HEK293 (cell line): ENCODE results near the gene EFCAB9.

Source experiments
- CTCF ChIA-PET: fragments of 350-600 bp; formaldehyde crosslinking; extraction: SDS; loops from one replicate; lab custom pipeline; 2021; ENCODE audit warnings: antibody characterized with exemption; lab: Yijun Ruan, JAX
- POLR2A ChIA-PET: fragments of 300-600 bp; formaldehyde crosslinking; extraction: SDS; loops from one replicate; lab custom pipeline; 2020; ENCODE audit warnings: antibody characterized with exemption, inconsistent platforms; lab: Yijun Ruan, JAX
- H3K27ac ChIP-seq: fragments of 200-500 bp; sonication (Bioruptor generic); 2 replicates; pipeline ENCODE4 v1.5.1; 2014; ENCODE audit warnings: low read depth, low read length, control low read depth, inconsistent platforms; ENCODE audit errors: extremely low read depth
- H3K36me3 ChIP-seq, 2 experiments: fragments of 200-500 bp in 1 of 2; sonication (Bioruptor generic) in 1 of 2; 1 replicate in 1 of 2; 2 replicates in 1 of 2; pipeline ENCODE4 v1.5.1; 2014 to 2017; ENCODE audit warnings: inconsistent platforms in 2 of 2, low read length in 2 of 2; ENCODE audit not compliant: control insufficient read depth in 2 of 2, insufficient read depth in 1 of 2
- H3K4me1 ChIP-seq: fragments of 200-500 bp; sonication (Bioruptor generic); 2 replicates; pipeline ENCODE4 v1.5.1; 2014; ENCODE audit warnings: mild to moderate bottlenecking, low read length, inconsistent platforms; ENCODE audit not compliant: control insufficient read depth, insufficient read depth
- H3K4me3 ChIP-seq: 2 replicates; pipeline ENCODE4 v1.5.1; 2011; ENCODE audit warnings: low read depth, mild to moderate bottlenecking, control low read depth, low read length, moderate library complexity
- H3K9me3 ChIP-seq: fragments of 200-500 bp; sonication (Bioruptor generic); 2 replicates; pipeline ENCODE4 v1.5.1; 2014; ENCODE audit warnings: low read depth, low read length, inconsistent platforms; ENCODE audit not compliant: control insufficient read depth, insufficient read depth
- AEBP2 ChIP-seq: fragments of 450-650 bp; formaldehyde crosslinking; IDR thresholded peaks from 2 replicates; pipeline ENCODE4 v1.5.1; 2016; ENCODE audit warnings: missing biosample characterization, missing genetic modification characterization, borderline replicate concordance
- EGR2 ChIP-seq: fragments of 450-650 bp; formaldehyde crosslinking; IDR thresholded peaks from 2 replicates; pipeline ENCODE4 v1.5.1; 2016; ENCODE audit warnings: low read depth, missing biosample characterization, missing genetic modification characterization
- PBX3 ChIP-seq: sonication (generic); formaldehyde crosslinking; IDR thresholded peaks from 2 replicates; pipeline ENCODE4 v1.8.1; 2022; ENCODE audit warnings: mild to moderate bottlenecking, moderate library complexity, missing genetic modification reagents
- SCRT2 ChIP-seq: fragments of 450-650 bp; formaldehyde crosslinking; IDR thresholded peaks from 2 replicates; pipeline ENCODE4 v1.5.1; 2016; ENCODE audit warnings: missing biosample characterization, missing genetic modification characterization
- ZFP37 ChIP-seq: fragments of 450-650 bp; formaldehyde crosslinking; IDR thresholded peaks from 2 replicates; pipeline ENCODE4 v1.5.1; 2016; ENCODE audit warnings: missing biosample characterization, missing genetic modification characterization
- ZNF146 ChIP-seq: fragments of 450-650 bp; formaldehyde crosslinking; IDR thresholded peaks from 2 replicates; pipeline ENCODE4 v1.5.1; 2016; ENCODE audit warnings: missing biosample characterization, missing genetic modification characterization
- ZNF214 ChIP-seq: fragments of 450-650 bp; formaldehyde crosslinking; IDR thresholded peaks from 2 replicates; pipeline ENCODE4 v1.5.1; 2017; ENCODE audit warnings: missing biosample characterization, mild to moderate bottlenecking, missing genetic modification characterization, borderline replicate concordance
- ZNF23 ChIP-seq: fragments of 450-650 bp; formaldehyde crosslinking; IDR thresholded peaks from 2 replicates; pipeline ENCODE4 v1.5.1; 2016; ENCODE audit warnings: missing biosample characterization, missing genetic modification characterization, borderline replicate concordance
- ZNF26 ChIP-seq: fragments of 450-650 bp; formaldehyde crosslinking; IDR thresholded peaks from 2 replicates; pipeline ENCODE4 v1.5.1; 2016; ENCODE audit warnings: missing biosample characterization, missing genetic modification characterization
- ZNF335 ChIP-seq: fragments of 450-650 bp; formaldehyde crosslinking; conservative IDR thresholded peaks from 2 replicates; pipeline ENCODE4 v1.5.1; 2016; ENCODE audit warnings: missing biosample characterization, missing genetic modification characterization
- ZNF362 ChIP-seq: fragments of 450-650 bp; formaldehyde crosslinking; IDR thresholded peaks from 2 replicates; pipeline ENCODE4 v1.5.1; 2016; ENCODE audit warnings: missing biosample characterization, missing genetic modification characterization
- ZNF366 ChIP-seq: fragments of 450-650 bp; formaldehyde crosslinking; conservative IDR thresholded peaks from 2 replicates; pipeline ENCODE4 v1.5.1; 2016; ENCODE audit warnings: missing biosample characterization, missing genetic modification characterization
- ZNF48 ChIP-seq: fragments of 450-650 bp; formaldehyde crosslinking; IDR thresholded peaks from 2 replicates; pipeline ENCODE4 v1.5.1; 2016; ENCODE audit warnings: missing biosample characterization, missing genetic modification characterization
- ZNF514 ChIP-seq: fragments of 450-650 bp; formaldehyde crosslinking; IDR thresholded peaks from 2 replicates; pipeline ENCODE4 v1.5.1; 2016; ENCODE audit warnings: missing biosample characterization, missing genetic modification characterization
- ZNF558 ChIP-seq: fragments of 450-650 bp; formaldehyde crosslinking; IDR thresholded peaks from 2 replicates; pipeline ENCODE4 v1.5.1; 2016; ENCODE audit warnings: missing biosample characterization, missing genetic modification characterization
- ZNF580 ChIP-seq: fragments of 450-650 bp; formaldehyde crosslinking; IDR thresholded peaks from 2 replicates; pipeline ENCODE4 v1.5.1; 2016; ENCODE audit warnings: missing biosample characterization, missing genetic modification characterization
- ZNF600 ChIP-seq: fragments of 450-650 bp; formaldehyde crosslinking; IDR thresholded peaks from 2 replicates; pipeline ENCODE4 v1.5.1; 2016; ENCODE audit warnings: missing biosample characterization, missing genetic modification characterization
- ZNF645 ChIP-seq: fragments of 450-650 bp; formaldehyde crosslinking; IDR thresholded peaks from 2 replicates; pipeline ENCODE4; 2016; ENCODE audit warnings: missing biosample characterization, missing genetic modification characterization
- ZNF704 ChIP-seq: fragments of 450-650 bp; formaldehyde crosslinking; IDR thresholded peaks from 2 replicates; pipeline ENCODE4 v1.5.1; 2016; ENCODE audit warnings: missing biosample characterization, missing genetic modification characterization
- ZSCAN5A ChIP-seq: fragments of 450-650 bp; formaldehyde crosslinking; IDR thresholded peaks from 2 replicates; pipeline ENCODE4 v1.5.1; 2016; ENCODE audit warnings: missing biosample characterization, missing genetic modification characterization

Gene EFCAB9

GRCh38 chr5:172156541-172156994 lies 37.4 kb upstream of the EFCAB9 start:
- Histone ChIP-seq H3K27ac (no peak overlapping the region), H3K4me1 (no peaks in the 10 kb centered on the region), H3K4me3 (no peak overlapping the region), H3K9me3 (no peaks in the 10 kb centered on the region), H3K36me3 (peaks cover 0 to 10% of the 10 kb centered on the region in 2 experiments; a peak in 1 of 3 replicates)
- CTCF ChIA-PET, result interaction anchor here (1.3 kb wide), 1 partner anchor 11 kb away, joined by 3 read pairs; no protein-coding TSS in a partner anchor
- POLR2A ChIA-PET, result no interaction called here
- TF ChIP-seq ZNF48 (tag by site-specific recombination) (no peak), ZNF645 (tag by site-specific recombination) (no peak), ZNF514 (tag by site-specific recombination) (no peak), ZNF362 (tag by site-specific recombination) (no peak), SCRT2 (tag by site-specific recombination) (no peak), ZNF558 (tag by site-specific recombination) (no peak), ZNF146 (tag by site-specific recombination) (no peak), ZSCAN5A (no peak), ZNF704 (tag by site-specific recombination) (no peak), PBX3 (no peak), ZNF23 (tag by site-specific recombination) (no peak), ZNF366 (tag by site-specific recombination) (no peak), AEBP2 (no peak)

- CTCF ChIA-PET, result interaction anchor here (0.6 to 0.7 kb wide), 2 partner anchors 48 to 253 kb away, joined by 3 to 4 read pairs; no protein-coding TSS in a partner anchor
- H3K36me3 ChIP-seq, result peaks cover 0 to 8% of the 10 kb centered on the region in 2 experiments; a peak in 1 of 3 replicates
- H3K9me3 ChIP-seq, result no peaks in the 10 kb centered on the region
- POLR2A ChIA-PET, result no interaction called here
- H3K4me3 ChIP-seq, result no peak overlapping the region
- H3K27ac ChIP-seq, result no peak overlapping the region
- no peaks in the 10 kb centered on the region for H3K4me1 ChIP-seq
- TF ChIP-seq ZNF335 (tag by site-specific recombination), result no peak
- TF ChIP-seq ZNF214 (tag by site-specific recombination), result no peak
- no peak for TF ChIP-seq ZNF26 (tag by site-specific recombination)
- no peak for TF ChIP-seq ZSCAN5A
- TF ChIP-seq ZNF600 (tag by site-specific recombination), result no peak
- TF ChIP-seq ZNF362 (tag by site-specific recombination), result no peak
- no peak for TF ChIP-seq ZNF580 (tag by site-specific recombination)
- no peak for TF ChIP-seq ZNF704 (tag by site-specific recombination)
- no peak for TF ChIP-seq ZFP37
- no peak for TF ChIP-seq EGR2 (tag by site-specific recombination)
These were observed 35.0 kb upstream of the EFCAB9 start for GRCh38 chr5:172159016-172159415.
